VCaP (cell line): ENCODE measurements around the gene PLXNB3.

Experiments
- H3K27ac ChIP-seq: fragments of 450-650 bp; 2 replicates; pipeline ENCODE4 v1.5.1; 2017
- TF ChIP-seq, protein P1 (sequence below): fragments of 450-650 bp; conservative IDR thresholded peaks from 2 replicates; pipeline ENCODE4 v1.5.1; 2017; ENCODE audit warnings: mild to moderate bottlenecking, moderate library complexity

The PLXNB3 gene

DNA sequence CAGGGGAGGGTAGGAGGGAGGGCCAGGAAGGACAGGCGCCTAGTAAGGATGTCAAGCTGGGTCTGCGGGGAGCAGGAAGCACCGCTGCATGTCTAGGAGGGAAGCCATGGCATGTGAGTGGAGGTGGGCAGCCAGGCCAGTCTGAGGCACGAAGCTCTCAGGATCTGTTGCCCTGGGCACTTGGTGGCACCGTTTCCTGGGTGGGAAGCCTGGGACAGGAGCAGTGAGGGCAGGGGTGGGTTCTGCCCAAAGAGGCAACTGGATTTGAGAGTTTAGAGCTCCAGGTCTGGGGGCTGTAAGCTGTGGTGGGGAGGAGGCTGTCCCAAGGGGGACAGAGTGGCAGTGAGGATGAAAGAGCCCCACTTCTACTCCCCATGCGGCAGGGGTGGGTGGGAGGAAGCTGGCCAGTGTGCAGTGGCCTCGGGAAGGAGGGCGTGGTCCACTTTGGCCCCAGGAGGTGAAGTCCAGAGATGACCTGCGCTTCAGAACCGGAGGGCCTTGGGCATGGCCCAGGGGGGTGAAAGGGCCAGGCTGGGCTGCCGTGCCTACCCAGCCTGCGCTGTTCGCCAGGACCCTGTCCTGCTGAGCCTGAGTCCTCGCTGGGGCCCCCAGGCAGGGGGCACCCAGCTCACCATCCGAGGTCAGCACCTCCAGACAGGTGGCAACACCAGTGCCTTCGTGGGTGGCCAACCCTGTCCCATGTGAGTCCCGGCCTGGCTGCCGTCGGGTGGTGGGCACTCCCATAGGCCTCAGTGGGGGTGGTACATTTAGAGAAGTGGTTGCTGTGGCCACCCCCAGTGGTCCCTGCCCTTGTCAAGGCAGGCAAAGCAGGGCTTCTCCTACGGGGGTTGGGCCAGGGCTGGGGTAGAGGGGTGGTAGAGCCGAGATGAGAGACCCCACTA lies 8.5 kb downstream of the PLXNB3 start:
- no peak overlapping the region for H3K27ac ChIP-seq
- TF ChIP-seq, protein P1, sequence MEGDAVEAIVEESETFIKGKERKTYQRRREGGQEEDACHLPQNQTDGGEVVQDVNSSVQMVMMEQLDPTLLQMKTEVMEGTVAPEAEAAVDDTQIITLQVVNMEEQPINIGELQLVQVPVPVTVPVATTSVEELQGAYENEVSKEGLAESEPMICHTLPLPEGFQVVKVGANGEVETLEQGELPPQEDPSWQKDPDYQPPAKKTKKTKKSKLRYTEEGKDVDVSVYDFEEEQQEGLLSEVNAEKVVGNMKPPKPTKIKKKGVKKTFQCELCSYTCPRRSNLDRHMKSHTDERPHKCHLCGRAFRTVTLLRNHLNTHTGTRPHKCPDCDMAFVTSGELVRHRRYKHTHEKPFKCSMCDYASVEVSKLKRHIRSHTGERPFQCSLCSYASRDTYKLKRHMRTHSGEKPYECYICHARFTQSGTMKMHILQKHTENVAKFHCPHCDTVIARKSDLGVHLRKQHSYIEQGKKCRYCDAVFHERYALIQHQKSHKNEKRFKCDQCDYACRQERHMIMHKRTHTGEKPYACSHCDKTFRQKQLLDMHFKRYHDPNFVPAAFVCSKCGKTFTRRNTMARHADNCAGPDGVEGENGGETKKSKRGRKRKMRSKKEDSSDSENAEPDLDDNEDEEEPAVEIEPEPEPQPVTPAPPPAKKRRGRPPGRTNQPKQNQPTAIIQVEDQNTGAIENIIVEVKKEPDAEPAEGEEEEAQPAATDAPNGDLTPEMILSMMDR: no peak

DNA sequence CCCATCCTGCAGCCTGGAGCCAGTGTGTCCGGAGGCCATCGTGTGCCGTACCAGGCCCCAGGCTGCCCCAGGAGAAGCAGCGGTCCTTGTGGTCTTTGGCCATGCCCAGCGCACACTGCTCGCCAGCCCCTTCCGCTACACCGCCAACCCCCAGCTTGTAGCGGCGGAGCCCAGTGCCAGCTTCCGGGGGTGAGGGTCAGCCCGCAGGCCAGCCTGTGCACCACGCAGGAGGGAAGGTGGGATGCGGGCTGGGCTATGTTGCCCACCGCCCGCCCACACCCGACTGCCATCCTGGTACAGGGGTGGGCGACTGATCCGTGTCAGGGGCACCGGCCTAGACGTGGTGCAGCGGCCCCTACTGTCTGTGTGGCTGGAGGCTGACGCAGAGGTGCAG lies 9.2 kb downstream of the PLXNB3 start:
- no peak overlapping the region for H3K27ac ChIP-seq
- TF ChIP-seq, protein P1: no peak

DNA sequence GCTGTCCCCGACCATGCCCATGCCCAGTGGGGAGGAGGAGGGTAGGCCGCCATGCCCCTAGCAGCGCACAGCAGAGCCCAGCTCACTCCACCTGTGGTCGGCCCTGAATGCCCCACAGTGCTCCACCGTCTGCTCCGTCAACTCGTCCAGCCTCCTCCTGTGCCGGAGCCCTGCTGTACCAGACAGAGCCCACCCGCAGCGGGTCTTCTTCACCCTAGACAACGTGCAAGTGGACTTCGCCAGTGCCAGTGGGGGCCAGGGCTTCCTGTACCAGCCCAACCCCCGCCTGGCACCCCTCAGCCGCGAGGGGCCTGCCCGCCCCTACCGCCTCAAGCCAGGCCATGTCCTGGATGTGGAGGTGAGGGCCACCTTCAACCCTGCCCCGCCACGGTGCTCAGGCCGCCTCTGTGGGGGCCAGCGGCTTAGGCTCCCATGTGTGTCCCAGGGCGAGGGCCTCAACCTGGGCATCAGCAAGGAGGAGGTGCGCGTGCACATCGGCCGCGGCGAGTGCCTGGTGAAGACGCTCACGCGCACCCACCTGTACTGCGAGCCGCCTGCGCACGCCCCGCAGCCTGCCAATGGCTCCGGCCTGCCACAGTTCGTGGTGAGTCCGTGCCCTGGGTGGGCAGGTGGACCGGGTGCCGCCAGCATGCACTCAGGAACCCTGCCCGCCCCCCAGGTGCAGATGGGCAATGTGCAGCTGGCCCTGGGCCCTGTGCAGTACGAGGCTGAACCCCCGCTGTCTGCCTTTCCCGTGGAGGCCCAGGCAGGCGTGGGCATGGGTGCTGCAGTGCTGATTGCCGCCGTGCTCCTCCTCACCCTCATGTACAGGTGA lies 9.9 kb downstream of the PLXNB3 start:
- TF ChIP-seq, protein P1: no peak

DNA sequence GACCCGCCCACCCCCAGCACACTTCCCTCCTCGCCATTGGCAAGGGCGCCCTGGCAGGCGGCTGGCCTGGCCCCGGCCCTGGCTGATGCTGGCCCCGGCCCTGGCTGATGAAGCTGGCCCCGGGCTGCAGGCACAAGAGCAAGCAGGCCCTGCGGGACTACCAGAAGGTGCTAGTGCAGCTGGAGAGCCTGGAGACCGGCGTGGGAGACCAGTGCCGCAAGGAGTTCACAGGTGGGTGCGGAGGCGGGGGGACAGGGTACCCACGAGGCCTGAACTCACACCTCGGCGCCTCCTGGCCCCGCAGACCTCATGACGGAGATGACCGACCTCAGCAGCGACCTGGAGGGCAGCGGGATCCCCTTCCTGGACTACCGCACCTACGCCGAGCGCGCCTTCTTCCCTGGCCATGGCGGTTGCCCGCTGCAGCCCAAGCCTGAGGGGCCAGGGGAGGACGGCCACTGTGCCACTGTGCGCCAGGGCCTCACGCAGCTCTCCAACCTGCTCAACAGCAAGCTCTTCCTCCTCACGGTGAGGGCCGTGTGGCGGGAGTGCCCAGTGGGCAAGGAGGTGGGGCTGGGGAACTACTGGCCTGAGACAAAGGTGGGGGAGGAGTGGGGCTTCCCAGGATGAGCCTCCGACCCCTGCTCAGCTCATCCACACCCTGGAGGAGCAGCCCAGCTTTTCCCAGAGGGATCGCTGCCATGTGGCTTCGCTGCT lies 10.7 kb downstream of the PLXNB3 start:
- H3K27ac ChIP-seq: no peak overlapping the region
- TF ChIP-seq, protein P1: no peak

More for the DNA sequence above, 9.9 kb downstream of the PLXNB3 start:
- no peak overlapping the region for H3K27ac ChIP-seq

DNA sequence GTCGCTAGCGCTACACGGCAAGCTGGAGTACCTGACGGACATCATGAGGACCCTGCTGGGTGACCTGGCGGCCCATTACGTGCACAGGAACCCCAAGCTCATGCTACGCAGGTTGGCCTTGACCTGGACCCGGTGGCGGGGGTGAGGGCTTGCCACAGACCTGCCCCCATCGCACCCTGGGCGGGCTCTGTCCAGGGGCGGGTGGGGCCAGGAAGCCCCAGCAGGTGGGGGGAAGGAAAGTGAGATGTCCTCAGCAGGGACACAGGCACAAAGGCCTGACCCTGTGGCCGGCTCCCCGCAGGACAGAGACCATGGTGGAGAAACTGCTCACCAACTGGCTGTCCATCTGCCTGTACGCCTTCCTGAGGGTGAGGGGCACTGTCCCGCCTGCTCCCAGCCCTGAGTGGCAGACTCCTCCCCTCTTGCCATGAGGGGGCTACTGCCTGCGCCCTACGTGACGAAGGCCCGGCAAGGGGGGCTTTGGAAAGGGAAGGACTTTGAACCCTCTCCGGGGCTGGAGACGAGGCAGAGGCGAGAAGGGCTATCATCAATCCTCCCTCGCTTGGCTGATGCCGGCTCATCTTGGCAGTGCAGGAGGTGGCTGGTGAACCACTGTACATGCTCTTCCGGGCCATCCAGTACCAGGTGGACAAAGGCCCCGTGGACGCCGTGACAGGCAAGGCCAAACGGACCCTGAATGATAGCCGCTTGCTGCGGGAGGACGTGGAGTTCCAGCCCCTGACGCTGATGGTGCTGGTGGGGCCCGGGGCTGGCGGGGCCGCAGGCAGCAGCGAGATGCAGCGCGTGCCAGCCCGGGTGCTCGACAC lies 11.5 kb downstream of the PLXNB3 start:
- no peak overlapping the region for H3K27ac ChIP-seq
- TF ChIP-seq, protein P1: no peak

DNA sequence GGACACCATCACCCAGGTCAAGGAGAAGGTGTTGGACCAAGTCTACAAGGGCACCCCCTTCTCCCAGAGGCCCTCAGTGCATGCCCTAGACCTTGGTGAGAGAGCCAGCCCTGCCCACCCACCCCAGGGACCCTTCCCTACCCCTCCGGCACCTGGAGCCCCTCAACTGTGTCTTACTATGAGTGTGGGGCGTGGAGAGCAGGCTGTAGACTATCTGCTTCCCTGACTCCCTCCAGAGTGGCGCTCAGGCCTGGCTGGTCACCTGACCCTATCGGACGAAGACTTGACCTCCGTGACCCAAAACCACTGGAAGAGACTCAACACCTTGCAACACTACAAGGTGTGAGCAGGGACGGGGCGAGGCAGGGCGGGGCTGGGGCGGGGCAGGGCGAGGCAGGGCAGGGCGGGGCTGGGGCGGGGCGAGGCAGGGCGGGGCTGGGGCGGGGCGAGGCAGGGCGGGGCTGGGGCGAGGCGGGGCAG lies 12.1 kb downstream of the PLXNB3 start:
- TF ChIP-seq, protein P1: no peak
- H3K27ac ChIP-seq: no peak overlapping the region
